ENCODE data around the gene PRPF38B.
"Not testable (repeated sequence)": the region's sequence is repeated elsewhere in the genome, so short reads cannot be mapped to it uniquely, and the experiment has no call there.

PRPF38B gene

GRCh38 chr1:108670131-108670773 is 21.9 kb upstream of the PRPF38B start:
- Histone ChIP-seq H3K9ac (no peak overlapping the region), H3K4me1 (ENCODE audit: low read depth, poor library complexity, severe bottlenecking) (no peaks in the 10 kb centered on the region), H3K27ac (no peak overlapping the region), H3K36me3 (ENCODE audit: insufficient read depth) (no peaks in the 10 kb centered on the region), H3K79me2 (ENCODE audit: insufficient read depth, low read depth) (no peaks in the 10 kb centered on the region), H3K4me3 (IDR thresholded peaks at IDR 0.05; ENCODE audit: insufficient read depth, low read depth, low read length) (no peak overlapping the region), H3K4me2 (no peak overlapping the region), H4K20me1 (ENCODE audit: insufficient read depth) (no peaks in the 10 kb centered on the region), H2AFZ (ENCODE audit: low read depth) (no peak overlapping the region), H3K27me3 (ENCODE audit: insufficient read depth, low read depth) (no peaks in the 10 kb centered on the region)
- no peak for TF ChIP-seq CTCF (conservative IDR thresholded peaks at IDR 0.05; ENCODE audit: low read depth, low read length)

- Histone ChIP-seq H3K9ac (no peak overlapping the region), H3K4me3 (IDR thresholded peaks at IDR 0.05; ENCODE audit: insufficient read depth, low read depth, low read length) (no peak overlapping the region)
Observed at GRCh38 chr1:108671143-108671542, 21.0 kb upstream of the PRPF38B start.

GRCh38 chr1:108678706-108679105 is 13.4 kb upstream of the PRPF38B start:
- Histone ChIP-seq H3K79me2 (ENCODE audit: insufficient read depth, low read depth) (no peaks in the 10 kb centered on the region), H3K27ac (no peak overlapping the region), H3K27me3 (ENCODE audit: insufficient read depth, low read depth) (no peaks in the 10 kb centered on the region), H3K9ac (no peak overlapping the region), H3K4me2 (no peak overlapping the region), H2AFZ (ENCODE audit: low read depth) (no peak overlapping the region), H4K20me1 (ENCODE audit: insufficient read depth) (no peaks in the 10 kb centered on the region), H3K4me1 (ENCODE audit: low read depth, poor library complexity, severe bottlenecking) (no peaks in the 10 kb centered on the region), H3K36me3 (ENCODE audit: insufficient read depth) (no peaks in the 10 kb centered on the region), H3K4me3 (IDR thresholded peaks at IDR 0.05; ENCODE audit: insufficient read depth, low read depth, low read length) (no peak overlapping the region)
- no peak for TF ChIP-seq CTCF (conservative IDR thresholded peaks at IDR 0.05; ENCODE audit: low read depth, low read length)

More at GRCh38 chr1:108671143-108671542, 21.0 kb upstream of the PRPF38B start:
- H3K27me3 ChIP-seq (ENCODE audit: insufficient read depth, low read depth): no peaks in the 10 kb centered on the region
- no peaks in the 10 kb centered on the region for H4K20me1 ChIP-seq (ENCODE audit: insufficient read depth)
- no peaks in the 10 kb centered on the region for H3K79me2 ChIP-seq (ENCODE audit: insufficient read depth, low read depth)
- H2AFZ ChIP-seq (ENCODE audit: low read depth): no peak overlapping the region
- no peak overlapping the region for H3K4me2 ChIP-seq
- no peak overlapping the region for H3K27ac ChIP-seq
- H3K36me3 ChIP-seq (ENCODE audit: insufficient read depth): no peaks in the 10 kb centered on the region
- no peaks in the 10 kb centered on the region for H3K4me1 ChIP-seq (ENCODE audit: low read depth, poor library complexity, severe bottlenecking)
- TF ChIP-seq CTCF (conservative IDR thresholded peaks at IDR 0.05; ENCODE audit: low read depth, low read length): no peak

GRCh38 chr1:108679586-108680213 is 12.4 kb upstream of the PRPF38B start:
- H4K20me1 ChIP-seq (ENCODE audit: insufficient read depth): no peaks in the 10 kb centered on the region
- no peak for TF ChIP-seq CTCF (conservative IDR thresholded peaks at IDR 0.05; ENCODE audit: low read depth, low read length)
- H3K27me3 ChIP-seq (ENCODE audit: insufficient read depth, low read depth): no peaks in the 10 kb centered on the region
- H3K4me3 ChIP-seq (IDR thresholded peaks at IDR 0.05; ENCODE audit: insufficient read depth, low read depth, low read length): no peak overlapping the region
- H2AFZ ChIP-seq (ENCODE audit: low read depth): no peak overlapping the region
- H3K9ac ChIP-seq: no peak overlapping the region
- no peaks in the 10 kb centered on the region for H3K4me1 ChIP-seq (ENCODE audit: low read depth, poor library complexity, severe bottlenecking)
- no peak overlapping the region for H3K27ac ChIP-seq
- H3K79me2 ChIP-seq (ENCODE audit: insufficient read depth, low read depth): no peaks in the 10 kb centered on the region
- H3K4me2 ChIP-seq: no peak overlapping the region
- no peaks in the 10 kb centered on the region for H3K36me3 ChIP-seq (ENCODE audit: insufficient read depth)

- H4K20me1 ChIP-seq (ENCODE audit: insufficient read depth); H3K27me3 ChIP-seq (ENCODE audit: insufficient read depth, low read depth); H3K4me1 ChIP-seq (ENCODE audit: low read depth, poor library complexity, severe bottlenecking); H3K79me2 ChIP-seq (ENCODE audit: insufficient read depth, low read depth); H3K4me3 ChIP-seq (IDR thresholded peaks at IDR 0.05; ENCODE audit: insufficient read depth, low read depth, low read length); H3K4me2 ChIP-seq; H3K36me3 ChIP-seq (ENCODE audit: insufficient read depth); H3K9ac ChIP-seq; H2AFZ ChIP-seq (ENCODE audit: low read depth); H3K27ac ChIP-seq: not testable (repeated sequence)
Observed at GRCh38 chr1:108681701-108682100, 10.4 kb upstream of the PRPF38B start.
